GM12878 (cell line): ENCODE data around the gene EDC3. TPM values are rescaled to one million over a fixed set of nuclear protein-coding genes. Genes with fewer than 3 reads are reported as not detected.

Experiments
- ATAC-seq: fragments of 200-7000 bp; cut with Tn5 transposase; 3 replicates; pipeline ENCODE4 v1.9.1; 2020; ENCODE audit warnings: mild to moderate bottlenecking, moderate library complexity
- BruUV-seq: library from RNA; stranded (reverse); fragments of 400-500 nt; replicated peaks from 2 replicates; lab custom pipeline; 2021; lab: Mats Ljungman, UMichigan
- CTCF ChIA-PET: fragments of 300-600 bp; sonication (Branson Sonifier 250); formaldehyde crosslinking; extraction: SDS; loops from one replicate; lab custom pipeline; 2021; ENCODE audit warnings: inconsistent platforms; lab: Yijun Ruan, JAX
- POLR2A ChIA-PET: fragments of 350-600 bp; formaldehyde crosslinking; extraction: SDS; loops from one replicate; lab custom pipeline; 2021; ENCODE audit warnings: inconsistent platforms; lab: Charles Lee
- RAD21 ChIA-PET: fragments of 300-600 bp; sonication (Branson Sonifier 250); formaldehyde crosslinking; loops from one replicate; lab custom pipeline; 2023; ENCODE audit warnings: antibody characterized with exemption; ENCODE audit not compliant: unreplicated experiment; lab: Charles Lee
- SMC1A ChIA-PET: fragments of 300-600 bp; sonication (Branson Sonifier 250); formaldehyde crosslinking; loops from one replicate; lab custom pipeline; 2023; ENCODE audit not compliant: unreplicated experiment, uncharacterized antibody; lab: Charles Lee
- DNase-seq: peaks from one replicate; pipeline ENCODE4 v3.0.0-alpha.2; 2011; ENCODE audit warnings: low read depth, low spot score
- FAIRE-seq: peaks from 3 replicates; lab custom pipeline; 2011; peaks lifted over from hg19 to GRCh38; lab: Jason Lieb, UNC
- H2AFZ ChIP-seq: 2 replicates; pipeline ENCODE4 v1.6.0; 2011; ENCODE audit warnings: low read depth, low read length, control low read depth; ENCODE audit not compliant: control insufficient read depth
- H3K27ac ChIP-seq: 2 replicates; pipeline ENCODE4 v1.5.1; 2011; ENCODE audit warnings: control low read depth; ENCODE audit not compliant: control insufficient read depth, insufficient read depth
- H3K27me3 ChIP-seq, 2 experiments: replicated peaks in 1 of 2; 2 replicates each; pipeline versions ENCODE4 v1.6.0 to v1.6.1; 2011; ENCODE audit warnings: low read length in 1 of 2; ENCODE audit not compliant: control insufficient read depth in 2 of 2, insufficient read depth in 2 of 2
- H3K36me3 ChIP-seq, 2 experiments: 2 replicates each; pipeline ENCODE4 v1.5.1; 2011; ENCODE audit warnings: low read length in 1 of 2; ENCODE audit not compliant: control insufficient read depth in 2 of 2, insufficient read depth in 2 of 2
- H3K4me1 ChIP-seq: 2 replicates; pipeline ENCODE4 v1.6.1; 2011; ENCODE audit warnings: mild to moderate bottlenecking, low read length, moderate library complexity, mixed read lengths; ENCODE audit not compliant: control insufficient read depth, insufficient read depth
- H3K4me2 ChIP-seq: 2 replicates; pipeline ENCODE4 v1.6.0; 2011; ENCODE audit warnings: control low read depth; ENCODE audit not compliant: control insufficient read depth, insufficient read depth
- H3K4me3 ChIP-seq: fragments of 200-600 bp; sonication (generic); 2 replicates; pipeline ENCODE4 v1.5.1; 2016
- H3K79me2 ChIP-seq: 2 replicates; pipeline ENCODE4 v1.6.0; 2011; ENCODE audit warnings: low read length; ENCODE audit not compliant: control insufficient read depth, insufficient read depth
- H3K9ac ChIP-seq: 2 replicates; pipeline ENCODE4 v1.8.0; 2011; ENCODE audit warnings: low read length, control low read depth, mixed read lengths; ENCODE audit not compliant: control insufficient read depth, insufficient read depth
- H3K9me3 ChIP-seq: replicated peaks from 3 replicates; pipeline ENCODE4 v1.5.1; 2011; ENCODE audit warnings: mild to moderate bottlenecking, low read length; ENCODE audit not compliant: control insufficient read depth, insufficient read depth
- H4K20me1 ChIP-seq: 2 replicates; pipeline ENCODE4 v1.6.0; 2011; ENCODE audit not compliant: control insufficient read depth, insufficient read depth
- CHD1 ChIP-seq: IDR thresholded peaks from 2 replicates; pipeline ENCODE4 v1.6.1; 2012; ENCODE audit warnings: low read depth, low read length, improper control_type of control experiment
- MYC ChIP-seq: IDR thresholded peaks from 2 replicates; pipeline ENCODE4 v1.6.1; 2011; ENCODE audit warnings: mild to moderate bottlenecking, low read length, moderate library complexity, inconsistent platforms; ENCODE audit not compliant: insufficient read depth, insufficient replicate concordance, insufficient read length, severe bottlenecking
- POLR2A ChIP-seq: IDR thresholded peaks from 2 replicates; pipeline ENCODE4 v1.6.1; 2011; ENCODE audit warnings: low read depth, mild to moderate bottlenecking, low read length
- POU2F2 ChIP-seq: IDR thresholded peaks from 3 replicates; pipeline ENCODE4 v1.6.1; 2011; ENCODE audit warnings: low read depth, mild to moderate bottlenecking, low read length, borderline replicate concordance
- RAD21 ChIP-seq: IDR thresholded peaks from 2 replicates; pipeline ENCODE4 v1.6.1; 2011; ENCODE audit warnings: mild to moderate bottlenecking, low read depth, low read length, moderate library complexity; ENCODE audit not compliant: insufficient read depth
- RB1 ChIP-seq: fragments of 450-650 bp; formaldehyde crosslinking; IDR thresholded peaks from 2 replicates; pipeline ENCODE4 v1.6.1; 2017; ENCODE audit warnings: mild to moderate bottlenecking, borderline replicate concordance
- RELA ChIP-seq: fragments of 450-650 bp; IDR thresholded peaks from 2 replicates; pipeline ENCODE4 v1.8.0; 2014; ENCODE audit warnings: borderline replicate concordance; ENCODE audit not compliant: partially characterized antibody
- SMC3 ChIP-seq: IDR thresholded peaks from 2 replicates; pipeline ENCODE4 v1.6.1; 2011; ENCODE audit warnings: low read length, improper control_type of control experiment, borderline replicate concordance
- YY1 ChIP-seq: IDR thresholded peaks from 2 replicates; pipeline ENCODE4 v1.6.1; 2011; ENCODE audit warnings: low read depth, mild to moderate bottlenecking, low read length
- ZNF207 ChIP-seq: fragments of 450-650 bp; IDR thresholded peaks from 2 replicates; pipeline ENCODE4 v1.6.1; 2014; ENCODE audit warnings: antibody characterized with exemption, mild to moderate bottlenecking, borderline replicate concordance
- WGBS: methylation state at CpG from one replicate; pipeline ENCODE4 v1.1.6; 2016; ENCODE audit warnings: low lambda C conversion rate; ENCODE audit not compliant: insufficient replicate concordance, insufficient coverage; ENCODE audit errors: missing lambda C conversion rate; 5-methylcytosine and 5-hydroxymethylcytosine counted together
- in situ Hi-C: fragments of 300-500 bp; cut with MboI; formaldehyde crosslinking; loops from 9 replicates; pipeline ENCODE4 v1.14.3; 2018; ENCODE audit warnings: mixed read lengths
- intact Hi-C: fragments of 100-400 bp; cut with micrococcal nuclease; formaldehyde crosslinking; loops from one replicate; pipeline ENCODE4 v1.14.2; 2022; ENCODE audit not compliant: unreplicated experiment
- polyA plus RNA-seq, 11 experiments: library from polyadenylated mRNA; depleted of rRNA in 4 of 11; unstranded in 6 of 11; stranded (reverse) in 5 of 11; fragments of >200 nt; fragmentation: Nextera tagmentation in 4 of 11; fragmentation: Illumina TruSeq in 1 of 11; extraction: Ambion mirVana in 4 of 11; extraction: Trizol in 1 of 11; gene quantifications; 1 replicate in 1 of 11; 2 replicates in 10 of 11; pipeline versions ENCODE4 v1.2.1 to v1.2.3, GENCODE V29; 2011 to 2016; ENCODE audit warnings: inconsistent platforms in 2 of 11, missing spikeins in 2 of 11, low read depth in 1 of 11
- total RNA-seq, 4 experiments: library from RNA; depleted of rRNA in 3 of 4; stranded (reverse); fragments of >200 nt in 3 of 4; fragmentation: Illumina TruSeq in 1 of 4; extraction: Trizol in 1 of 4; gene quantifications; 2 replicates each; pipeline versions ENCODE4 v1.2.1 to v1.2.3, GENCODE V29; 2013 to 2021
- TF ChIP-seq, protein P1 (sequence below), 3 experiments: IDR thresholded peaks in 2 of 3; conservative IDR thresholded peaks in 1 of 3; 2 replicates each; pipeline ENCODE4 v1.5.1; 2011; ENCODE audit warnings: low read depth in 3 of 3, low read length in 3 of 3, mild to moderate bottlenecking in 3 of 3, control low read depth in 2 of 3, moderate library complexity in 2 of 3, inconsistent platforms in 1 of 3, mixed read lengths in 1 of 3; ENCODE audit not compliant: control insufficient read depth in 2 of 3, insufficient read depth in 1 of 3; ENCODE audit errors: extremely low read depth in 1 of 3

The EDC3 gene
- total and polyA plus RNA-seq, 10 of the 15 experiments (the other 5 are each of a cell fraction or from before 2014, with no cell fraction given): 11.8 to 48.4 (median 35.3) TPM

DNA sequence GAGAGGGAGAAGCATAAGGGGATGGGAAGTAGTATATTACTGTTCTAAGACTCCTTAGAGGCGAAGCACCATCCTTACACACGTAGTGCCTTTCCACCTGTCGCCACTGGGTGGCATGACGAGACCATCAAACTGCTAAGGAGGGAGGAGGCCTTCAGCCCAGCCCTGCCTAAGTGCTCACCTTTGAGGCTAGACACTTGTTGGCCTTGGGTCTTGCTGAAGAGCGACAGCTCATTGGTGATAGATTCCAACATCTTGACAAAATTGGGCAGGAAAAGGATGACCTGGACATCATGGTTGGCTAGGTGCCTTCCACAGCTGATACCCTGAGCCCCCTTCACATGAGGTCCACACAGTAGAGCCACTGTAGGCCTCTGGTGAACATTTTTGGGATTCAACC is 60.6 kb downstream of the EDC3 start:
- in situ Hi-C loops: no loop called here

More for the DNA sequence above, 60.6 kb downstream of the EDC3 start:
- Histone ChIP-seq H3K36me3 (peaks cover 23 to 51% of the 10 kb centered on the region in 2 experiments), H3K9ac (no peak overlapping the region), H3K79me2 (no peaks in the 10 kb centered on the region), H3K27ac (no peak overlapping the region), H3K4me2 (no peak overlapping the region), H3K4me1 (no peaks in the 10 kb centered on the region), H3K9me3 (no peaks in the 10 kb centered on the region), H4K20me1 (no peaks in the 10 kb centered on the region; the same call in 1 of the 2 replicates), H3K27me3 (no peaks in the 10 kb centered on the region), H2AFZ (no peak overlapping the region), H3K4me3 (no peak overlapping the region)
- peak; percentile 94 for FAIRE-seq
- ChIA-PET RAD21 (interaction anchor here (0.6 to 5.8 kb wide), 9 partner anchors 17 to 315 kb away, joined by 3 to 77 read pairs (median 4); no protein-coding TSS in a partner anchor), CTCF (interaction anchor here (0.7 to 18.9 kb wide), 30 partner anchors 11 to 328 kb away, joined by 3 to 380 read pairs (median 5); partner anchors contain the start of genes CLK3 and FAM219B), POLR2A (interaction anchor here (0.9 to 1.6 kb wide), 4 partner anchors 134 to 149 kb away, joined by 3 to 4 read pairs (median 3); no protein-coding TSS in a partner anchor), SMC1A (interaction anchor here (0.7 to 8.2 kb wide), 19 partner anchors 10 to 389 kb away, joined by 3 to 116 read pairs (median 4); partner anchors contain the start of gene PPCDC)
- TF ChIP-seq RB1 (0 out of 2 replicates have a peak, but pooled peaks have one; percentile 49), RAD21 (peak; percentile 95), RELA (peak; percentile 74), POLR2A (0 out of 2 replicates have a peak, but pooled peaks have one; percentile 12), CHD1 (no peak), YY1 (peak; percentile 49; the same call in 1 of the 2 replicates), ZNF207 (peak; percentile 58; the same call in 1 of the 2 replicates), POU2F2 (no peak), MYC (no peak), SMC3 (peak; percentile 94)
- TF ChIP-seq, protein P1, sequence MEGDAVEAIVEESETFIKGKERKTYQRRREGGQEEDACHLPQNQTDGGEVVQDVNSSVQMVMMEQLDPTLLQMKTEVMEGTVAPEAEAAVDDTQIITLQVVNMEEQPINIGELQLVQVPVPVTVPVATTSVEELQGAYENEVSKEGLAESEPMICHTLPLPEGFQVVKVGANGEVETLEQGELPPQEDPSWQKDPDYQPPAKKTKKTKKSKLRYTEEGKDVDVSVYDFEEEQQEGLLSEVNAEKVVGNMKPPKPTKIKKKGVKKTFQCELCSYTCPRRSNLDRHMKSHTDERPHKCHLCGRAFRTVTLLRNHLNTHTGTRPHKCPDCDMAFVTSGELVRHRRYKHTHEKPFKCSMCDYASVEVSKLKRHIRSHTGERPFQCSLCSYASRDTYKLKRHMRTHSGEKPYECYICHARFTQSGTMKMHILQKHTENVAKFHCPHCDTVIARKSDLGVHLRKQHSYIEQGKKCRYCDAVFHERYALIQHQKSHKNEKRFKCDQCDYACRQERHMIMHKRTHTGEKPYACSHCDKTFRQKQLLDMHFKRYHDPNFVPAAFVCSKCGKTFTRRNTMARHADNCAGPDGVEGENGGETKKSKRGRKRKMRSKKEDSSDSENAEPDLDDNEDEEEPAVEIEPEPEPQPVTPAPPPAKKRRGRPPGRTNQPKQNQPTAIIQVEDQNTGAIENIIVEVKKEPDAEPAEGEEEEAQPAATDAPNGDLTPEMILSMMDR (IDR thresholded peaks at IDR 0.05 in 2 of 3, conservative IDR thresholded peaks at IDR 0.05 in 1 of 3; ENCODE audit: control insufficient read depth in 2 of 3, extremely low read depth in 1 of 3, insufficient read depth in 1 of 3, low read depth in 3 of 3, low read length in 3 of 3): peak; percentile 89 to 98 (median 95); a peak in 5 of 6 replicates
- intact Hi-C loops: loop anchor here (1.0 to 5.0 kb wide), 4 partner anchors 134 to 316 kb away; no protein-coding TSS in a partner anchor
- WGBS: 3% methylated on average over 5 of the region's 5 CpGs
- no peak for DNase-seq
- no TSS peak for BruUV-seq
- ATAC-seq: peak; percentile 91
